Activated gamma-delta T cell (primary cell): ENCODE results near the gene ATP13A2.

ENCODE experiments used
- DNase-seq: peaks from one replicate; lab custom pipeline; 2025; lab: John Stamatoyannopoulos, UW

ATP13A2 gene

GRCh38 chr1:17004466-17005364 is 7.0 kb downstream of the ATP13A2 start:
- no peak for DNase-seq

- DNase-seq: no peak
These were observed 9.2 kb downstream of the ATP13A2 start for GRCh38 chr1:17002524-17002902.

DNA sequence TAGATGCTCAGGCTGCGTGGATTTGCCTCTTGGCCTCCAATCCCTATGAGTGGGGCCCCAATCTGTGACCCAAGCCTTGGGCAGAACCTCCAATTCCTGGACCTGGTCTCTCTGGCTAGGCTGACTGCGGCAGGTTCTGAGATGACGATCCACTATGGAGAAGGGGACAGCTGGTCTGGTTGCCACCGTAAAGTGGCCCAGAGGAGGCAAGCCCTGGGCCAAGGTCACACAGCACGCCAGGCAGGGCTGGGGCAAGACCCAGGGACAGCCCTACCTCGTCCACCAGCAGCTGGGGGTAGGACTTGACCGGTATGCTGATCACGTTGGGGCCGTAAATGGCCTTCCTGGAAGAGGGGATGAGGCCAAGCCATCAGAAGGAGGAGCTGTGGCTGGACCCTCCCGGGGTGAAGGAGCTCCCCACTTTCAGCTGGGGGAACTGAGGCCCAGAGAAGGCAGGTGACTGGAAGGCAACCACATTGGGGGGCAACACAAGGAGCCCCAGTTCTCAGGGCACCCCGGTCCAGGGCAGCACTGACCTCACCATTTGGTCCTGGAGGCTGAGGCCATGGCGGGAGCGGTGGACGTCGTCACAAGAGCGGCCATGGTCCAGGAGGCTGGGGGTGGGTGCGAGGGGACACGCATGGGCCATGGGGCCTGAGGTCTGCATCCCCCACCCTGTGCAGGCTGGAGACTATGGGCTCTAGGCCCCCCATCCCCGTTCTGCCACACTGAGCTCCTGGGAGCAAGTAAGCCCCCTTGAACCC is 9.8 kb downstream of the ATP13A2 start:
- DNase-seq: no peak

DNA sequence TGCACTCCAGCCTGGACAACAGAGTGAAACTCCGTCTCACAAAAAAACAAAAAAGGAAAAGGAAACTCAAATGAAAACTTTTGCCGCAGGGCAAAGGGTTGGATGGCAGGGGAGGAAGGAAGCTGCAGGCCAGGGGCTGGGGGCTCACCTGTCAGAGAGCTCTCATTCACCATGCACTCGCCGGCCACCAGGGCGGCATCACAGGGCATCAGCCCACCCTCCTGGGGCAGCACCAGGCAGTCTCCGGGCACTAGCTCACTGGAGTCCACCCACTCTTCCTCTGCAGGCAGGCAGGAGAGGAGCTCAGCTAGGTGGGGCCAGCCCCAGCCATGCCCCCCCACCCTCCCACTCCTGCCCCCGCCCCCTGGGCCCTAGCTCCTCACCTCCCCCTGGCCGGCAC is 11.9 kb downstream of the ATP13A2 start:
- no peak for DNase-seq

DNA sequence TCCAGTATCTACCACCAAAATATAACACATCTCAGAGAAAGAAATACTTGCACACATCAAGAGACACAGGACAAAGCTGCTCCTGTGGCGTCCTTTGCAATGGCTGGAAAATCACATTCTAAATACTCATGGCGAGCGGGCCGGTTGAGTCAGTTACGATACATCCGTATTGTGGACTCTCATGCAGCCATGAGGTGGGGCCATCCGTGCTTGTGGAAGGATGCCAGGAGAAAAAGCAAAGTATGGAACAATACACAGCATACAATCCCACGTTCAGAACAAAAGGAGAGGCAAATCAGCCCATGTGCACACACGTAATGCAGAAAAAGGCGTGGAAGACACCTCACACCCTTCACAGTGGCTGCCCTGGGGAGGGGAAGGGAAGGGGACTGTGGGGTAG is 13.1 kb downstream of the ATP13A2 start:
- DNase-seq: no peak

DNA sequence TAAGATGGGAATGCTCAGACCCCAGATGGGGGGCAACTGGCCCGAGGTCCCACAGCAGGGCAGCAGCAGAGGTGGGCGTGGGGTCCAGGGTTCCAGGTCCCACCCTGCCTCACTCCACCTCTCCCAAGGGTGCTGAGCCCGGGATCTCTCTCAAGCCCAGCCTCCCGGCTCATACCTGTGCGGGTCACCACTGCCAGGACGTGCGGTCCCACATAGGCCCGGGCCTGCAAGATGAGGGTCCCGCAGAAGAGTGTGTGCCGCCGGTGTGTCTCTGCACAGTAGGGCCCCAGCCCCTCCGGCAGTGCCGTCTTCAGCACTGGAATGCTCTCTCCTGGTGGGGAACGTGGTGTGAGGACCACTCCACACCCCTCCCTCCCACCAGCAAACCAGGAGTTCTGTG is 14.9 kb downstream of the ATP13A2 start:
- DNase-seq: no peak

DNA sequence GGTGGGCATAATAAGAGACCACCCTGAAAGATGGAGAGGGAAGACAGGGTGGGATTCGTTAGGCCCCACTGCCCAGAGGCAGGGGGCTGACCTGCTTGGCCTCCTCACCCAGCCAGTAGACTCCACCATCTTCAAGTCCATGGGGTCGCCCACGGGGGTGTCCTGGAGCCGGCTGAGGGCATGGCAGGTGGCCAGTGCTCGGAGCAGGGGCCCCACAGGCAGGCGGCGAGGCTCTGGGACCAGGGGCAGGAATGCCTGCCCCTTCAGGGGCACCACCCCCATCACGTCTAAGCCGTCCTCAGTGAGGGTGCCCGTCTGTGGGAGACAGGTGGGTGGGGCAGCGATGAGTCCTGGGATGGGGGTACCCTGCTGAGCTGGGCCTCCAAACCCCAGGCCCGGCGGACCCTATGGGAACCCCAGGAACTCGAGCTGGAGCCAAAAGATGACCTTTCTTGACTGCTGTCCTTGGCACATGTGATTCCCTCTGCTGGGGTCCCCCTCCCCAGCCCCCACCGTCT is 18.1 kb downstream of the ATP13A2 start:
- no peak for DNase-seq

DNA sequence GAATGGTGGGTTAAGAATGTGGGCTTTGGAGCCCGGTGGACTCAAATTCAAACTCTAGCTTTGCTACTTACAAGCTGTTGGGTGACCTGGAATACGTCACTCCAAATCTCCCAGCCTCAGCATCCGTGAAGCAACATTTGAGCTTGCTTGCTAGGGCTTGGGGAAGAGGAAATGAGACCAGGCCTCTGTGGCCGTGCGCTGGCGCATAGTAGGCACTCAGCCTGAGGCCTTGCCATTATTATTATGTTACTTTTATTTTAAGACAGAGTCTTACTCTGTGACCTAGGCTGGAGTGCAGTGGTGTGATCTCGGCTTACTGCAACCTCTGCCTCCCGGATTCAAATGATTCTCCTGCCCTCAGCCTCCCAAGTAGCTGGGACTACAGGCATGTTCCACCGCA is 19.1 kb downstream of the ATP13A2 start:
- DNase-seq: no peak

- no peak for DNase-seq
These were observed 19.6 kb downstream of the ATP13A2 start for GRCh38 chr1:16992102-16992501.

- no peak for DNase-seq
These were observed 20.2 kb downstream of the ATP13A2 start for GRCh38 chr1:16991571-16991970.

DNA sequence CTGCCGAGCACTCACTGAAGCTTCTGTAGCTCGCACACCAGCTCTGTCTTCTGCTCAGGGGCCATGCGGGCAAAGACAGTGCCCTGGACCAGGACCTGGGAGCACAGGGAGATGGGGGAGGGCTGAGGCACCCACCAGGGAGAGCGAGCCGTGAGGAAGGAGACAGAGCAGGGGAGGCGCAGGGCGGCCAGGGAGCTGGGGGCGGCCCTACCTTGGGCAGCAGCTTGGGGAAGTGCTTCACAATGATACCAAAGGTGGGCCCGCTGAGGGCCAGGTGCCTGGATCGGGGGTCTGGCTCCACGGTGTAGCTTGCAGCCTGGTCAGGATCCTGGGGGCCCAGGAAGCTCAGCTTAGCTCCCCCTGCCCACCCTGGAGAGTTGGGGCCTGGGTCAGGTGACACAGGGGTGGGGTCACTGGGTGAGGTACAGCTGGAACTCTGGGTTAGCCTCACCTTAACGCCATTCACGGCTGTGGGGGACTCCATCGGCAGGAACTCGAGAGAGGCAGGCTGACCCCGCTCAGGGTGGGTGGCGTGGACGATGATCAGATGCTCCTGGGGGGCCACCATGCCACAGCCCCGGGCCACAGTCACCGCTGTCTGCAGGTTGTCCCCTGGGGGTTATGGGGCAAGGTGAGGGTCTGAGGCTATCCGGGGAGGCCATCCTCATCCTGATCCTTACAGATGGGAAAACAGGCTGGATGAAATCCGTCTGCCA is 21.9 kb downstream of the ATP13A2 start:
- DNase-seq: no peak

DNA sequence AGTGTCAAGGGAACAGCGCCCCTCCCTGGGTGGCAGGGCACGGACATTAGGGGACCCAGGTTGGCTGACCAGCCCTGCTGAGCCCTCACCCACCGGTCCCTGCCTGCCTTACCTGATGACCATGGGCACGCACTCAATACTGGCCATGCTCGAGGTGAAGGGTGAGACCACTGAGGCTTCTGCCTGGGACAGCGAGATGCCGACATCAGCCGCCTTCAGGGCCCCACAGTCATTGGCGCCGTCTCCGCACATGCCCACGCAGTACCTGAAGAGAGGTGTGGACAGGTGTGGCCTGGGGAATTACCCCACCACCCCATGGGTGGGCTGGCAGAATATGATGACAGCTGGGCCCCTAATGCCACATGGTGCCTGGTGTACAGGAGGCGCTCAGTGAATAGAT is 23.5 kb downstream of the ATP13A2 start:
- DNase-seq: no peak

GRCh38 chr1:16986962-16987361 is 24.8 kb downstream of the ATP13A2 start:
- DNase-seq: no peak

DNA sequence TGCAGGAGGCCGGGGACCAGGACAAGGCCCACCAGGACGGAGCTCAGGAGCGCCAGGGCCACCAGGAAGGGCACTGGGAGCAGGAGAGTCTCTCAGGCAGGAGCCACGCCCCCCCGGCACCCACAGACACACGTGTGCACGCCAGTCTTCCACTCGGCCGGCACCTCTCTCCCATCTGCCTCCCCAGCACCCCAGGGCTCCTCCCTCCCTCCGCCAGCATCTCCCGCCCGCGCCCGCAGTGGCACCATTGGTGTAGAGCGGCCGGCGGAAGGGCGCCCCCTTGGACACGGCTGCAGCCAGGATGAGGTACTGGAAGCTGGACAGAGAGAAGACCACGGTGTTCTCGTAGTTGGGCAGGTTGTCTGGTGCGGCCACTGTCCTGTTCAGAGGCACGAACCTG is 25.2 kb downstream of the ATP13A2 start:
- DNase-seq: no peak

DNA sequence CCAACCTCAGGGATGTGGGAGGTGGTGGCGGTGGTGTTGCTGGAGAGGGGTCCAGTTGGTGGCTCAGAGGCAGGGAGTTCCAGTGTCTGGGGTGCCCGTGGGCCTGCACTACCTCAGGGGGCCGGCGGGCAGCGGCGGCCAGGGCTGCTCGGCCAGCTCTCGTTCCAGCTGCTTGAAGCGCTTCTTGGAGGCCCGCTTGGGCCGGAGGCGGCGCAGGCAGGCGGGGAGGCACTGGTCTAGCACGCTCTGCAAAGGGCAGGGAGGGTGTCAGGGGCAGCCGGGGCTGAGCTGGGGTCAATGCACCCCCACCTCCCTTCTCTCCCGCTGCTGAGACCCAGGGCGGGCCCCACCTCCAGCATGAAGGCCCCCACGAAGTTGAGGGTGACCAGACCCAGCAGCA is 25.6 kb downstream of the ATP13A2 start:
- DNase-seq: no peak

GRCh38 chr1:16984717-16985116 is 27.0 kb downstream of the ATP13A2 start:
- no peak for DNase-seq

- DNase-seq: no peak
These were observed 28.1 kb downstream of the ATP13A2 start for GRCh38 chr1:16983649-16984048.

DNA sequence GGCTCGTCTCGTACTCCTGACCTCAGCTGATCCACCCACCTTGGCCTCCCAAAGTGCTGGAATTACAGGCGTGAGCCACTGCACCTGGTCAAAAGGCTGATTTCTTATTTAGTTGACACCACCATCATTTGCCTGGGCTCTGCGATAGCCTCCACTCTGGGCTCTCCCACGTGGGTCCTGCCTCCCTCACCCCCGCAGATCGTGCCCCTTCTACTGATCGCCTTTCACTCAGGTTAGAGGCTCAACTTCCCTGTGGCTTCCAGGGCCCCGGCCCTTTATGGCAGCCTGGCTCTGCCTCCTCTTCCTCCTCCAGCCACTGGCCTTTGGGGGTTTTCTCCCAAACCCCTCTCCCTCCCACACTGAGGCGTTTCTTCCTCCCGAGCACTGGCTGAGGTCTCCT is 28.8 kb downstream of the ATP13A2 start:
- no peak for DNase-seq

GRCh38 chr1:16981269-16981849 is 30.4 kb downstream of the ATP13A2 start:
- DNase-seq: no peak

- no peak for DNase-seq
These were observed 31.1 kb downstream of the ATP13A2 start, which contains the start of gene MFAP2 for GRCh38 chr1:16980473-16981268. TSS of gene MFAP2 (minus strand) at chr1:16980620. CDS start at chr1:16978273, 2,347 bp downstream.
